LNCAP (cell line): ENCODE results near the gene TEAD2.

ENCODE experiments used
- TF ChIP-seq, protein P1 (sequence below): fragments of 450-650 bp; IDR thresholded peaks from 2 replicates; pipeline ENCODE4 v1.5.1; 2017; ENCODE audit warnings: mild to moderate bottlenecking

Gene TEAD2

GRCh38 chr19:49340865-49341718, 21.1 kb downstream of the TEAD2 start:
- TF ChIP-seq, protein P1, sequence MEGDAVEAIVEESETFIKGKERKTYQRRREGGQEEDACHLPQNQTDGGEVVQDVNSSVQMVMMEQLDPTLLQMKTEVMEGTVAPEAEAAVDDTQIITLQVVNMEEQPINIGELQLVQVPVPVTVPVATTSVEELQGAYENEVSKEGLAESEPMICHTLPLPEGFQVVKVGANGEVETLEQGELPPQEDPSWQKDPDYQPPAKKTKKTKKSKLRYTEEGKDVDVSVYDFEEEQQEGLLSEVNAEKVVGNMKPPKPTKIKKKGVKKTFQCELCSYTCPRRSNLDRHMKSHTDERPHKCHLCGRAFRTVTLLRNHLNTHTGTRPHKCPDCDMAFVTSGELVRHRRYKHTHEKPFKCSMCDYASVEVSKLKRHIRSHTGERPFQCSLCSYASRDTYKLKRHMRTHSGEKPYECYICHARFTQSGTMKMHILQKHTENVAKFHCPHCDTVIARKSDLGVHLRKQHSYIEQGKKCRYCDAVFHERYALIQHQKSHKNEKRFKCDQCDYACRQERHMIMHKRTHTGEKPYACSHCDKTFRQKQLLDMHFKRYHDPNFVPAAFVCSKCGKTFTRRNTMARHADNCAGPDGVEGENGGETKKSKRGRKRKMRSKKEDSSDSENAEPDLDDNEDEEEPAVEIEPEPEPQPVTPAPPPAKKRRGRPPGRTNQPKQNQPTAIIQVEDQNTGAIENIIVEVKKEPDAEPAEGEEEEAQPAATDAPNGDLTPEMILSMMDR, result no peak

GRCh38 chr19:49340069-49340864, 21.9 kb downstream of the TEAD2 start:
- TF ChIP-seq, protein P1, result no peak

- TF ChIP-seq, protein P1, result no peak
These were observed 22.7 kb downstream of the TEAD2 start for GRCh38 chr19:49339301-49340068.

- TF ChIP-seq, protein P1, result no peak
These were observed 23.4 kb downstream of the TEAD2 start for GRCh38 chr19:49338691-49339300.

GRCh38 chr19:49338023-49338677, 24.1 kb downstream of the TEAD2 start:
- TF ChIP-seq, protein P1, result no peak

DNA sequence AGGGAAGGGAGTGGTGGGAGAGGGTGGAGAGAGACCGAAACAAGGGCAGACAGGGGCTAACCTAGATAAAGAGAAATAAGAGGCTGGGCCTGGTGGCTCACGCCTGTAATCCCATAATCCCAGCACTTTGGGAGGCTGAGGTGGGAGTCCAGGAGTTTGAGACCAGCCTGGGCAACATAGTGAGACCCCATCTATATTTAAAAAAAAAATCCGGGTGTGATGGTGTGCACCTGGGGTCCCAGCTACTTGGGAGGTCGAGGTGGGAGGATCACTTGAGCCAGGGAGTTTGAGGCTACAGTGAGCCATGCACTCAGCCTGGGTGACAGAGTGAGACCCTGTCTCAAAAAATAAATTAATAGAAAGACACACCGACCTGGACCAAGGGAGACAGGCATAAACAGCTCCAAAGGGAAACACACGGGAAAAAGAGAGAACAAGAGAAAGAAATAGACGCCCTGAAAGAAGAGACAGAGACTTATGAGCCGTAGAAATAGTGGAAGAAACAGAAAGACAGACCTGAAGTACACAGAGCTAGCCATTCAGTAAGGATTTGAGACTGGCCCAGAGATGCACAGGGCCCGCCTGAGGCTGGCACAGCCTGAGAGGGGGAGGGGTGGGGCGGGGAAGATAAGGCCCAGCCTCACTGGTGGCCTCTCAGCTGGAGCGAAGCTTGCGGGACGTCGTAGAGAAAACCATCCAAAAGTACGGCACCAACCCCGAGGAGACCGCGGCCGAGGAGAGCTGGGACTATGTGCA, 24.8 kb downstream of the TEAD2 start:
- TF ChIP-seq, protein P1, result no peak
